NCI-H146 treated with DMSO at 0.1 percent for 48 hours (cell line): ENCODE measurements around the gene ROR1.
"Not testable (repeated sequence)": the region's sequence is repeated elsewhere in the genome, so short reads cannot be mapped to it uniquely, and the experiment has no call there.

Experiments used
- DNase-seq: peaks from one replicate; lab custom pipeline; 2025; ENCODE audit not compliant: unreplicated experiment; lab: John Stamatoyannopoulos, UW

Gene ROR1

GRCh38 chr1:63758791-63759190 is 15.0 kb upstream of the ROR1 start:
- DNase-seq = no peak

- DNase-seq = no peak
Observed at GRCh38 chr1:63759778-63760177, 14.0 kb upstream of the ROR1 start.

GRCh38 chr1:63770381-63770780 is 3.4 kb upstream of the ROR1 start:
- DNase-seq = no peak

- DNase-seq = no peak
Observed at GRCh38 chr1:63772201-63772600, 1.6 kb upstream of the ROR1 start.

GRCh38 chr1:63772876-63773275 is 941 bp upstream of the ROR1 start:
- DNase-seq = no peak

- DNase-seq = no peak
Observed at GRCh38 chr1:63773496-63773814, 362 bp upstream of the ROR1 start.

GRCh38 chr1:63774617-63775417 is 1.0 kb downstream of the ROR1 start:
- DNase-seq = no peak

GRCh38 chr1:63775418-63776127 is 1.8 kb downstream of the ROR1 start:
- DNase-seq = no peak

- DNase-seq = no peak
Observed at GRCh38 chr1:63777286-63777685, 3.5 kb downstream of the ROR1 start.

- no peak for DNase-seq
Observed at GRCh38 chr1:63777965-63778880, 4.4 kb downstream of the ROR1 start.

GRCh38 chr1:63779338-63780211 is 5.8 kb downstream of the ROR1 start:
- no peak for DNase-seq

- DNase-seq = no peak
Observed at GRCh38 chr1:63780565-63780964, 6.7 kb downstream of the ROR1 start.

GRCh38 chr1:63782982-63783381 is 9.2 kb downstream of the ROR1 start:
- DNase-seq = no peak

- no peak for DNase-seq
Observed at GRCh38 chr1:63784083-63784482, 10.3 kb downstream of the ROR1 start.

GRCh38 chr1:63784489-63785390 is 10.9 kb downstream of the ROR1 start:
- no peak for DNase-seq

GRCh38 chr1:63787270-63787669 is 13.5 kb downstream of the ROR1 start:
- DNase-seq = not testable (repeated sequence)

- DNase-seq = no peak
Observed at GRCh38 chr1:63787875-63788274, 14.1 kb downstream of the ROR1 start.

GRCh38 chr1:63789856-63790605 is 16.2 kb downstream of the ROR1 start:
- no peak for DNase-seq

GRCh38 chr1:63790989-63791388 is 17.2 kb downstream of the ROR1 start:
- no peak for DNase-seq
